WTC11 (cell line): ENCODE data around the gene B9D2. TPM values are rescaled to one million over a fixed set of nuclear protein-coding genes. Genes with fewer than 3 reads are reported as not detected.

Experiments
- ATAC-seq: fragments of 200-7000 bp; cut with Tn5 transposase; 2 replicates; pipeline ENCODE4 v1.10.0; 2021; ENCODE audit warnings: mild to moderate bottlenecking, moderate library complexity
- CTCF ChIA-PET: fragments of 300-600 bp; sonication (Branson Sonifier 250); formaldehyde crosslinking; loops from one replicate; lab custom pipeline; 2021; ENCODE audit warnings: antibody characterized with exemption; lab: Charles Lee
- POLR2A ChIA-PET: fragments of 350-600 bp; sonication (Branson Sonifier 250); formaldehyde crosslinking; loops from one replicate; lab custom pipeline; 2021; ENCODE audit warnings: antibody characterized with exemption; lab: Charles Lee
- DNase-seq: peaks from one replicate; pipeline ENCODE4 v3.0.0; 2021; ENCODE audit warnings: low spot score
- H3K27ac Mint-ChIP-seq: 2 replicates; pipeline ENCODE4 v1.8.0; 2021; ENCODE audit warnings: mixed read lengths
- H3K27me3 Mint-ChIP-seq: 2 replicates; pipeline ENCODE4 v1.8.0; 2021; ENCODE audit warnings: low read depth, mild to moderate bottlenecking, moderate library complexity, mixed read lengths
- H3K36me3 Mint-ChIP-seq: 2 replicates; pipeline ENCODE4 v1.8.0; 2021; ENCODE audit warnings: mixed read lengths
- H3K4me1 Mint-ChIP-seq: 2 replicates; pipeline ENCODE4 v1.8.0; 2022; ENCODE audit warnings: mixed read lengths
- H3K4me3 Mint-ChIP-seq: 2 replicates; pipeline ENCODE4 v1.8.0; 2021; ENCODE audit warnings: mild to moderate bottlenecking, moderate library complexity, mixed read lengths
- H3K9me3 Mint-ChIP-seq: 2 replicates; pipeline ENCODE4 v1.8.0; 2021; ENCODE audit warnings: mixed read lengths
- CTCF ChIP-seq: fragments of 200-600 bp; IDR thresholded peaks from 2 replicates; pipeline ENCODE4 v1.8.0; 2022; ENCODE audit warnings: antibody characterized with exemption
- EMX1 ChIP-seq: fragments of 250-450 bp; sonication (Bioruptor Pico); IDR thresholded peaks from 2 replicates; pipeline ENCODE4 v1.8.0; 2021; ENCODE audit warnings: mild to moderate bottlenecking
- FOXJ3 ChIP-seq: sonication (generic); formaldehyde crosslinking; IDR thresholded peaks from 2 replicates; pipeline ENCODE4 v1.9.0; 2021; ENCODE audit warnings: missing genetic modification reagents, mild to moderate bottlenecking, borderline replicate concordance
- GABPB1 ChIP-seq: sonication (generic); formaldehyde crosslinking; IDR thresholded peaks from 2 replicates; pipeline ENCODE4 v1.8.1; 2023; ENCODE audit warnings: mild to moderate bottlenecking, missing genetic modification reagents
- GTF2I ChIP-seq: fragments of 250-450 bp; sonication (Bioruptor Pico); conservative IDR thresholded peaks from 2 replicates; pipeline ENCODE4 v1.4.0; 2021; ENCODE audit warnings: mild to moderate bottlenecking
- NFATC4 ChIP-seq: fragments of 250-450 bp; sonication (Bioruptor Pico); IDR thresholded peaks from 2 replicates; pipeline ENCODE4 v1.9.0; 2021; ENCODE audit warnings: mild to moderate bottlenecking
- NR3C1 ChIP-seq: sonication (generic); formaldehyde crosslinking; conservative IDR thresholded peaks from 2 replicates; pipeline ENCODE4 v1.8.1; 2023; ENCODE audit warnings: low read depth, mild to moderate bottlenecking, missing genetic modification reagents
- OVOL2 ChIP-seq: fragments of 250-450 bp; sonication (Bioruptor Pico); IDR thresholded peaks from 2 replicates; pipeline ENCODE4 v1.9.0; 2021; ENCODE audit warnings: mild to moderate bottlenecking, borderline replicate concordance
- SOX15 ChIP-seq: fragments of 250-450 bp; sonication (Bioruptor Pico); IDR thresholded peaks from 2 replicates; pipeline ENCODE4 v1.9.0; 2021; ENCODE audit warnings: mild to moderate bottlenecking
- SP1 ChIP-seq: sonication (generic); formaldehyde crosslinking; conservative IDR thresholded peaks from 2 replicates; pipeline ENCODE4 v1.8.1; 2022; ENCODE audit warnings: missing genetic modification reagents
- TEAD4 ChIP-seq: sonication (generic); formaldehyde crosslinking; IDR thresholded peaks from 2 replicates; pipeline ENCODE4 v1.8.0; 2022; ENCODE audit warnings: mild to moderate bottlenecking, missing genetic modification reagents
- TP53 ChIP-seq: sonication (generic); formaldehyde crosslinking; IDR thresholded peaks from 2 replicates; pipeline ENCODE4 v1.8.1; 2023; ENCODE audit warnings: mild to moderate bottlenecking, missing genetic modification reagents
- USF2 ChIP-seq: sonication (generic); formaldehyde crosslinking; IDR thresholded peaks from 2 replicates; pipeline ENCODE4 v1.8.1; 2023; ENCODE audit warnings: mild to moderate bottlenecking, missing genetic modification reagents, moderate library complexity
- ZNF232 ChIP-seq: sonication (generic); formaldehyde crosslinking; IDR thresholded peaks from 2 replicates; pipeline ENCODE4 v1.8.0; 2022; ENCODE audit warnings: mild to moderate bottlenecking, missing genetic modification reagents
- ZNF317 ChIP-seq: sonication (generic); formaldehyde crosslinking; IDR thresholded peaks from 2 replicates; pipeline ENCODE4 v1.8.1; 2023; ENCODE audit warnings: low read depth, mild to moderate bottlenecking, moderate library complexity, missing genetic modification reagents, borderline replicate concordance
- ZNF416 ChIP-seq: fragments of 250-450 bp; sonication (Bioruptor Pico); IDR thresholded peaks from 2 replicates; pipeline ENCODE4 v1.9.0; 2021; ENCODE audit warnings: mild to moderate bottlenecking, inconsistent platforms
- ZNF532 ChIP-seq: fragments of 250-450 bp; sonication (Bioruptor Pico); IDR thresholded peaks from 2 replicates; pipeline ENCODE4 v1.9.0; 2021; ENCODE audit warnings: mild to moderate bottlenecking, borderline replicate concordance
- ZNF671 ChIP-seq: fragments of 250-450 bp; sonication (Bioruptor Pico); IDR thresholded peaks from 2 replicates; pipeline ENCODE4 v1.8.0; 2021; ENCODE audit warnings: mild to moderate bottlenecking
- total RNA-seq: library from RNA; stranded (reverse); gene quantifications from 3 replicates; pipeline ENCODE4 v1.2.3, GENCODE V29; 2021
- TF ChIP-seq, protein P1 (sequence below): fragments of 250-450 bp; sonication (Bioruptor Pico); IDR thresholded peaks from 2 replicates; pipeline ENCODE4 v1.9.0; 2021; ENCODE audit warnings: moderate library complexity, mild to moderate bottlenecking, inconsistent platforms, borderline replicate concordance
- TF ChIP-seq, protein P2 (sequence below): sonication (generic); formaldehyde crosslinking; IDR thresholded peaks from 2 replicates; pipeline ENCODE4 v1.8.0; 2022; ENCODE audit warnings: mild to moderate bottlenecking, missing genetic modification reagents
- TF ChIP-seq, protein P3 (sequence below): sonication (generic); formaldehyde crosslinking; IDR thresholded peaks from 2 replicates; pipeline ENCODE4 v1.8.0; 2023; ENCODE audit warnings: mild to moderate bottlenecking, missing genetic modification reagents

The B9D2 gene
- total RNA-seq, 1 experiment from 2014 or later: 4.7 TPM

DNA sequence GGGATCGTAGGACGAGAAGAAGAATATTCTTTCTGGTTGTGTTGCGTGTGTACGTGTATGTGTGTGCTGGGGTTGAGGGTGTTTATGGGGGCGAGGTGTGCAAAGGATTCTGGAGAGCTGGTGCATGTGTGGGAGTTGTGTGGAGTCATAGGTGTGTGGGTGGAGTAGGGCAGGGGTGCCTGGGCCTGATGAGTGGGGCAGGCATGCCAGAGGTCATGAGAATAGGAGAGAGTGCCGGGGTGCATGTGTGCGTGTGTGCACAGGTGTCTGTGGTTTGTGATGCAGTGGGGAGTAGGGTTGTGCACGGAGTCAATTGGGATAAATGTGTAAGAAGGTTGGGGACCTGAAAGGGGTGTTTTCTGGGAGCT lies 13.0 kb upstream of the B9D2 start (continued):
- TF ChIP-seq, protein P1, sequence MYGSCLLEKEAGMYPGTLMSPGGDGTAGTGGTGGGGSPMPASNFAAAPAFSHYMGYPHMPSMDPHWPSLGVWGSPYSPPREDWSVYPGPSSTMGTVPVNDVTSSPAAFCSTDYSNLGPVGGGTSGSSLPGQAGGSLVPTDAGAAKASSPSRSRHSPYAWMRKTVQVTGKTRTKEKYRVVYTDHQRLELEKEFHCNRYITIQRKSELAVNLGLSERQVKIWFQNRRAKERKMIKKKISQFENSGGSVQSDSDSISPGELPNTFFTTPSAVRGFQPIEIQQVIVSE (CRISPR knock-in tag): no peak
- TF ChIP-seq EMX1 (CRISPR knock-in tag) (no peak), TEAD4 (CRISPR knock-in tag) (no peak), ZNF232 (CRISPR knock-in tag) (no peak)

- CTCF ChIA-PET: interaction anchor here (0.6 to 6.2 kb wide), 5 partner anchors 12 to 71 kb away, joined by 3 to 45 read pairs (median 3); partner anchors contain the start of genes B9D2 and DMAC2
- peaks cover 14% of the 10 kb centered on the region for H3K27me3 Mint-ChIP-seq
- TF ChIP-seq SP1 (CRISPR knock-in tag): peak; percentile 49; the same call in 1 of the 2 replicates
- TF ChIP-seq NFATC4: no peak
- TF ChIP-seq ZNF671: no peak
- TF ChIP-seq, protein P2, sequence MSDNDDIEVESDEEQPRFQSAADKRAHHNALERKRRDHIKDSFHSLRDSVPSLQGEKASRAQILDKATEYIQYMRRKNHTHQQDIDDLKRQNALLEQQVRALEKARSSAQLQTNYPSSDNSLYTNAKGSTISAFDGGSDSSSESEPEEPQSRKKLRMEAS (CRISPR knock-in tag): peak; percentile 53; the same call in 1 of the 2 replicates
- peak within 1 kb of the TSS; percentile 80 for H3K4me3 Mint-ChIP-seq
- ATAC-seq: peak; percentile 79
- POLR2A ChIA-PET: interaction anchor here (0.5 to 1.0 kb wide), 2 partner anchors 31 to 51 kb away, joined by 4 to 5 read pairs; partner anchors contain the start of gene B3GNT8
- H3K4me1 Mint-ChIP-seq: peaks cover 17% of the 10 kb centered on the region
- H3K36me3 Mint-ChIP-seq: no peaks in the 10 kb centered on the region
- H3K9me3 Mint-ChIP-seq: no peaks in the 10 kb centered on the region
- H3K27ac Mint-ChIP-seq: peak within 1 kb of the TSS; percentile 79
- DNase-seq: peak; percentile 76
These were observed 12.5 kb upstream of the B9D2 start, which contains the start of gene TMEM91 for GRCh38 chr19:41376241-41376997. TMEM91 (plus strand) TSS chr19:41376533; CDS start chr19:41378310, 1,777 bp downstream.

GRCh38 chr19:41373993-41374392 lies 10.0 kb upstream of the B9D2 start:
- Mint-ChIP-seq H3K4me3 (no peak overlapping the region), H3K36me3 (no peaks in the 10 kb centered on the region), H3K9me3 (no peaks in the 10 kb centered on the region), H3K27ac (peak overlapping the region; percentile 83), H3K4me1 (peaks cover 17% of the 10 kb centered on the region), H3K27me3 (peaks cover 14% of the 10 kb centered on the region)
- TF ChIP-seq CTCF (no peak), OVOL2 (CRISPR knock-in tag) (no peak), NR3C1 (no peak), USF2 (CRISPR knock-in tag) (no peak), FOXJ3 (no peak), TP53 (CRISPR knock-in tag) (no peak), SOX15 (no peak), GTF2I (CRISPR knock-in tag) (no peak), ZNF532 (CRISPR knock-in tag) (no peak), ZNF317 (no peak), ZNF416 (CRISPR knock-in tag) (no peak), GABPB1 (CRISPR knock-in tag) (no peak)
- TF ChIP-seq, protein P3, sequence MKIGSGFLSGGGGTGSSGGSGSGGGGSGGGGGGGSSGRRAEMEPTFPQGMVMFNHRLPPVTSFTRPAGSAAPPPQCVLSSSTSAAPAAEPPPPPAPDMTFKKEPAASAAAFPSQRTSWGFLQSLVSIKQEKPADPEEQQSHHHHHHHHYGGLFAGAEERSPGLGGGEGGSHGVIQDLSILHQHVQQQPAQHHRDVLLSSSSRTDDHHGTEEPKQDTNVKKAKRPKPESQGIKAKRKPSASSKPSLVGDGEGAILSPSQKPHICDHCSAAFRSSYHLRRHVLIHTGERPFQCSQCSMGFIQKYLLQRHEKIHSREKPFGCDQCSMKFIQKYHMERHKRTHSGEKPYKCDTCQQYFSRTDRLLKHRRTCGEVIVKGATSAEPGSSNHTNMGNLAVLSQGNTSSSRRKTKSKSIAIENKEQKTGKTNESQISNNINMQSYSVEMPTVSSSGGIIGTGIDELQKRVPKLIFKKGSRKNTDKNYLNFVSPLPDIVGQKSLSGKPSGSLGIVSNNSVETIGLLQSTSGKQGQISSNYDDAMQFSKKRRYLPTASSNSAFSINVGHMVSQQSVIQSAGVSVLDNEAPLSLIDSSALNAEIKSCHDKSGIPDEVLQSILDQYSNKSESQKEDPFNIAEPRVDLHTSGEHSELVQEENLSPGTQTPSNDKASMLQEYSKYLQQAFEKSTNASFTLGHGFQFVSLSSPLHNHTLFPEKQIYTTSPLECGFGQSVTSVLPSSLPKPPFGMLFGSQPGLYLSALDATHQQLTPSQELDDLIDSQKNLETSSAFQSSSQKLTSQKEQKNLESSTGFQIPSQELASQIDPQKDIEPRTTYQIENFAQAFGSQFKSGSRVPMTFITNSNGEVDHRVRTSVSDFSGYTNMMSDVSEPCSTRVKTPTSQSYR (CRISPR knock-in tag): no peak
- TF ChIP-seq, protein P1 (CRISPR knock-in tag): no peak
- DNase-seq (no peak), ATAC-seq (no peak)
- POLR2A ChIA-PET: no interaction called here
- CTCF ChIA-PET: interaction anchor here (1.0 to 6.2 kb wide), 2 partner anchors 9 to 21 kb away, joined by 4 to 45 read pairs; partner anchors contain the start of gene B9D2
